ENCODE data around the gene IFNAR2. TPM values are rescaled to one million over a fixed set of nuclear protein-coding genes. Genes with fewer than 3 reads are reported as not detected.
A peak's percentile ranks its signal among the peaks of the same experiment; 100 is the strongest.
"Not testable (repeated sequence)": the region's sequence is repeated elsewhere in the genome, so short reads cannot be mapped to it uniquely, and the experiment has no call there.

The IFNAR2 gene
- total and polyA plus RNA-seq, 11 donors = 6.5 to 46.7 (median 12.0) TPM

DNA sequence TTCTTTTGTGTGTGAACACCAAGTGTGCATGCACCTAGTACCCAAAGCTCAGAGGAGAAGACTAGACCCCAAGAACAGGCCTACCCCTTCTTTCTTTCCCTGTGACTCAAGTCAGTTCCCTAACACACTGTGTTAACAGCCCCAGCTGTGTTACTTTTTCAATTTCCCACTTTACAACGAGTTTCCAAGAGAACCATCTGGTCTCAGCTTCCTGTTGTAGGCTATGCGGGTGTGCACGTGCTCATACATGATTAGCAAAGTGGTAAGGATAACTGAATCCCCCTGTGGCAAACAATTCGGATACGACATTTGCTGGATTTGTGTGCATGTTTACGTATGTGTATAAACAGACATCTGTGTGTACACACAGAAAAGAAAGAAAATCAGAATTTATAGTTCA is 17.9 kb downstream of the IFNAR2 start:
- Histone ChIP-seq H3K36me3 (peaks cover 0 to 95% (median 85%) of the 10 kb centered on the region in 9 donors), H3K27ac (peak overlapping the region in 4 of 12 donors; percentile 19 to 55 (median 40)), H3K27me3 (no peaks in the 10 kb centered on the region), H3K9me3 (no peaks in the 10 kb centered on the region), H3K4me3 (no peak overlapping the region), H3K4me1 (peaks cover 0 to 58% (median 18%) of the 10 kb centered on the region in 12 donors)
- whole genome bisulfite sequencing, 4 donors = 43 to 58% (median 45%) methylated on average over 6 of the region's 6 CpGs
- DNase-seq (no peak), ATAC-seq (peak in 1 of 4 donors; percentile 51)
- TF ChIP-seq POLR2A (IDR thresholded peaks at IDR 0.05) = no peak
- intact Hi-C loops (cut with DNase I) = no loop called here

DNA sequence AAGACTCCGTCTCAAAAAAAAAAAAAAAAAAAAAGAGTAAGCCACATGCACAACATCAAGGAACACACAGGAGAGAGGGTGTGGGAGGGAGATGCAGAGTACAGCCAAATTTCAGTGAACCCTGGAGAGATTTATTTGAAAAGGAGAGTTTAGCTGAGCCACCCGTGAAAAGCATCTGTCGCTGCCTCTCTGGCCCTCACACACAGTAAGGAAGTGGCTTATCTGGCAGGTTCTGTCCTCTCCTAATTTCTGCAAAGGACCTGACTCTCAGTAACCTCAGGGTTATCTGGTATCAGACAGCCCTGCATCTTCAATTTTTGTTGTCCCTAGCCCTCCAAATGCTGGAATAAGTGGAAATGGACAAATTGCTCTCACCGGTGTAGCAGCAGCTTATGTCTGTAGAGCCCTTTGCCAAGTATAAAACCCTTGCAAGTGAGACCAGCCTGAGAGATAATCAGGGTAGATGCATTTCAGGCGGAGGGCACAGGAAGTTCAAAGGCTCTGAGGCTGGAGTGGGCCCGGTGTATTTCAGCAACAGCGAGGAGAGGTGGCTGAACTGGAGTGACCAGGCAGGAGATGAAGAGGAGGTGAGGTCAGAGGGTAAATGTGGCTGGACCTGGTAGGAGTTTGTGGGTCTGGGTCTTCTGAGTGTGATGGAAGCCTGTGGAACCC is 19.7 kb downstream of the IFNAR2 start:
- H3K27ac ChIP-seq = peak overlapping the region in 1 of 12 donors; percentile 20
- no peaks in the 10 kb centered on the region for H3K9me3 ChIP-seq
- peaks cover 0 to 49% (median 14%) of the 10 kb centered on the region in 12 donors for H3K4me1 ChIP-seq
- WGBS, 4 donors = 69 to 79% (median 77%) methylated on average over 7 of the region's 7 CpGs
- DNase-seq (no peak), ATAC-seq (peak in 1 of 4 donors; percentile 3)
- H3K36me3 ChIP-seq = peaks cover 0 to 98% (median 96%) of the 10 kb centered on the region in 9 donors
- TF ChIP-seq, protein P1, sequence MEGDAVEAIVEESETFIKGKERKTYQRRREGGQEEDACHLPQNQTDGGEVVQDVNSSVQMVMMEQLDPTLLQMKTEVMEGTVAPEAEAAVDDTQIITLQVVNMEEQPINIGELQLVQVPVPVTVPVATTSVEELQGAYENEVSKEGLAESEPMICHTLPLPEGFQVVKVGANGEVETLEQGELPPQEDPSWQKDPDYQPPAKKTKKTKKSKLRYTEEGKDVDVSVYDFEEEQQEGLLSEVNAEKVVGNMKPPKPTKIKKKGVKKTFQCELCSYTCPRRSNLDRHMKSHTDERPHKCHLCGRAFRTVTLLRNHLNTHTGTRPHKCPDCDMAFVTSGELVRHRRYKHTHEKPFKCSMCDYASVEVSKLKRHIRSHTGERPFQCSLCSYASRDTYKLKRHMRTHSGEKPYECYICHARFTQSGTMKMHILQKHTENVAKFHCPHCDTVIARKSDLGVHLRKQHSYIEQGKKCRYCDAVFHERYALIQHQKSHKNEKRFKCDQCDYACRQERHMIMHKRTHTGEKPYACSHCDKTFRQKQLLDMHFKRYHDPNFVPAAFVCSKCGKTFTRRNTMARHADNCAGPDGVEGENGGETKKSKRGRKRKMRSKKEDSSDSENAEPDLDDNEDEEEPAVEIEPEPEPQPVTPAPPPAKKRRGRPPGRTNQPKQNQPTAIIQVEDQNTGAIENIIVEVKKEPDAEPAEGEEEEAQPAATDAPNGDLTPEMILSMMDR (IDR thresholded peaks at IDR 0.05) = no peak
- TF ChIP-seq POLR2A (IDR thresholded peaks at IDR 0.05) = no peak
- H3K4me3 ChIP-seq = no peak overlapping the region
- intact Hi-C loops (cut with DNase I) = loop anchor here in 1 of 10 donors (10.0 kb wide), 1 partner anchor 75 kb away; the partner anchor contains the start of gene IFNAR1
- no peaks in the 10 kb centered on the region for H3K27me3 ChIP-seq

DNA sequence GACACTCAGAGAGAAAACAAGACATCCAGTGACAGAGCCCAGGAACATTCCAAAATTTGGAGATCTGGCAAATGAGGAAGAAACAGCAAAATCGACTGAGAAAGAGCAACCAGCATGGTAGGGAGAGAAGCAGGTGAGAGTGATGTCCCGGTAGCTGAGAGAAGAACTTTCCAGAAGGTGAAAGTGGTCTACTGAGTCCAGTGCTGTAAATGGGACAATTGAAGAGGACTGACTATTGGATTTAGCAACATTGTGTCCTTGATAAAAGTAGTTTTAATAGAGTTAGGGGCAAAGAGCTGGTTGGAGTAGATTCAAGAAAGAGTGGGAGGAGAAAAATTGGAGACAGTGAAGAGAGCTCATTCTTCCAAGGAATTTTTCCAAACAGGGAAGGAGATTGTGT is 21.4 kb downstream of the IFNAR2 start:
- Histone ChIP-seq H3K27ac (no peak overlapping the region), H3K36me3 (peaks cover 0 to 100% (median 100%) of the 10 kb centered on the region in 9 donors), H3K27me3 (no peaks in the 10 kb centered on the region), H3K4me3 (no peak overlapping the region), H3K4me1 (peaks cover 0 to 37% (median 9%) of the 10 kb centered on the region in 12 donors), H3K9me3 (no peaks in the 10 kb centered on the region)
- intact Hi-C loops (cut with DNase I) = loop anchor here in 1 of 10 donors (10.0 kb wide), 1 partner anchor 74 kb away; the partner anchor contains the start of gene IFNAR1
- WGBS, 4 donors = 79 to 96% (median 89%) methylated on average over 2 of the region's 2 CpGs
- TF ChIP-seq POLR2A (IDR thresholded peaks at IDR 0.05) = no peak
- TF ChIP-seq, protein P1 (IDR thresholded peaks at IDR 0.05) = no peak
- ATAC-seq (no peak), DNase-seq (no peak)

DNA sequence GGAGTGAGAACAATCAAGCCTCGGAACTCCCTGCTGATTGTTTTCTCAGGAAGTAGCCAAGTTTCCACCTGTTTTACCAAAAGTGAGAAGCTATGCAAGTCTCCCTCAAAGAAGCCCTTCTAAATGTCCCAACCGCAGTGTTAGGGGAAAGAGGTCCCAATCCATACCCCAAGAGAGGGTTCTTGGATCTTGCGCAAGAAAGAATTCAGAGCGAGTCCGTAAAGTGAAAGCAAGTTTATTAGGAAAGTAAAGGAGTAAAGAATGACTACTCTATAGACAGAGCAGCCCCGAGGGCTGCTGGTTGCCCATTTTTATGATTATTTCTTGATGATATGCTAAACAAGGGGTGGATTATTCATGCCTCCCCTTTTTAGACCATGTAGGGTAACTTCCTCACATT is 23.6 kb downstream of the IFNAR2 start:
- not testable (repeated sequence) for DNase-seq, H3K27me3 ChIP-seq, H3K4me3 ChIP-seq, ATAC-seq, H3K9me3 ChIP-seq
- Histone ChIP-seq H3K36me3 (peaks cover 0 to 100% (median 99%) of the 10 kb centered on the region in 9 donors), H3K27ac (peak overlapping the region in 4 of 12 donors; percentile 20 to 47 (median 24)), H3K4me1 (peaks cover 0 to 18% (median 0%) of the 10 kb centered on the region in 12 donors)
- intact Hi-C loops (cut with DNase I) = loop anchor here in 1 of 10 donors (10.0 kb wide), 1 partner anchor 71 kb away; the partner anchor contains the start of gene IFNAR1
- 80 to 85% (median 82%) methylated on average over 6 of the region's 6 CpGs for WGBS, 4 donors

DNA sequence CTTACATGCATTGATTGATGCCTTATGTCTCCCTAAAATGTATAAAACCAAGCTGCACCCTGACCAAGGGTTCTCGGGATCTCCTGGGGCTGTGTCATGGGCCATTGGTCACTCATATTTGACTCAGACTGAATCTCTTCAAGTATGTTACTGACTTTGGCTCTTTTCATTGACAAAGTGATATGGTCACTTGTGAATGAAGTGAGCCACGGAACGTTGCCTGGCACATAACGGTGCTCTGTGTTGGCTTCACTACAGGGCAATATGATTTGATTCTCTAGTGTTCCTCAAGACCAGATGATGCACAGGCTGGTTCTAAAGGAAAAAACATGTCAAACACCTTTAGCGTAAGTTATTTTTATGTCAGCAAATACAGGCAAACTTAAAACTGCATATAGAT is 25.0 kb downstream of the IFNAR2 start:
- Histone ChIP-seq H3K4me1 (peaks cover 0 to 18% (median 0%) of the 10 kb centered on the region in 12 donors), H3K9me3 (peaks cover 0 to 8% (median 0%) of the 10 kb centered on the region in 12 donors), H3K27ac (no peak overlapping the region), H3K27me3 (no peaks in the 10 kb centered on the region), H3K4me3 (no peak overlapping the region), H3K36me3 (peaks cover 0 to 100% (median 96%) of the 10 kb centered on the region in 9 donors)
- TF ChIP-seq POLR2A (IDR thresholded peaks at IDR 0.05) = no peak
- TF ChIP-seq, protein P1 (IDR thresholded peaks at IDR 0.05) = no peak
- intact Hi-C loops (cut with DNase I) = loop anchor here in 1 of 10 donors (10.0 kb wide), 1 partner anchor 70 kb away; the partner anchor contains the start of gene IFNAR1
- DNase-seq = no peak
- 92 to 98% (median 95%) methylated on average over 5 of the region's 5 CpGs for WGBS, 4 donors
- ATAC-seq = no peak

Measured in heart left ventricle (tissue), 16 donors.